ENCODE results near the gene CFAP92.

Gene CFAP92

DNA sequence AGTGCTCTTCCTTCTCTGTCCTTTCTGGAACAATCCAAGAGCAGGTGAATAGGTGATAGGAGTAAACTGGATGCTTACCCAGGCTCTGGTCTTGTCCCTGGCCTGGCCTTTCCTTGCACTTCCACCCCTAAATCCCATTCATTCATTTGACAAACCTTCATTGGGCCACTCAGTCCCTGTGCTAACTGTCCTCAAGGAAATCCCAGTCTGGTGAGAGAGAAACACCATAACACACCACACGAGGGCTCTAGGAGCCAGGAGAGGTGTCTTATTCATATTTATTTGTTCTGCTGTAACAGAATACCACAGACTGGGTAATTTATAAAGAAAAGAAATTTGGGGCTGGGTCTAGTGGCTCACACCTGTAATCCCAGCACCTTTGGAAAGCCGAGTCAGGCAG lies 30.0 kb upstream of the CFAP92 start:
- DNase-seq = no peak

DNA sequence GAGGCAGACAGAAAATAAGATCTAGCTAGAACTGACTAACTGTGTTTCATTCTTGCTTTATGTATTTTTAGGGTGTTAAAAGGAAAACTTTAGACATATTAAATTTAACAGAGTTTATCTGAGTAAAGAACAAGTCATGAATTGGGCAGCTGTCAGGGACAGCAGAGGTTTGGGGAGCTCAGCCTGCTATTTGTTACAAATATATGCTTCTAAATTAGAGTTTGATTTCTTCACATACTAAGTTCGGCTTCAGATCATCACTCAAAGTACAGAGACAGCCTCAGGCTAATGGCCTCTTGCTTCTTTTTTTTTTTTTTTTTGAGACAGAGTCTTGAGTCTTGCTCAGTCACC lies 29.1 kb upstream of the CFAP92 start:
- no peak for DNase-seq

DNA sequence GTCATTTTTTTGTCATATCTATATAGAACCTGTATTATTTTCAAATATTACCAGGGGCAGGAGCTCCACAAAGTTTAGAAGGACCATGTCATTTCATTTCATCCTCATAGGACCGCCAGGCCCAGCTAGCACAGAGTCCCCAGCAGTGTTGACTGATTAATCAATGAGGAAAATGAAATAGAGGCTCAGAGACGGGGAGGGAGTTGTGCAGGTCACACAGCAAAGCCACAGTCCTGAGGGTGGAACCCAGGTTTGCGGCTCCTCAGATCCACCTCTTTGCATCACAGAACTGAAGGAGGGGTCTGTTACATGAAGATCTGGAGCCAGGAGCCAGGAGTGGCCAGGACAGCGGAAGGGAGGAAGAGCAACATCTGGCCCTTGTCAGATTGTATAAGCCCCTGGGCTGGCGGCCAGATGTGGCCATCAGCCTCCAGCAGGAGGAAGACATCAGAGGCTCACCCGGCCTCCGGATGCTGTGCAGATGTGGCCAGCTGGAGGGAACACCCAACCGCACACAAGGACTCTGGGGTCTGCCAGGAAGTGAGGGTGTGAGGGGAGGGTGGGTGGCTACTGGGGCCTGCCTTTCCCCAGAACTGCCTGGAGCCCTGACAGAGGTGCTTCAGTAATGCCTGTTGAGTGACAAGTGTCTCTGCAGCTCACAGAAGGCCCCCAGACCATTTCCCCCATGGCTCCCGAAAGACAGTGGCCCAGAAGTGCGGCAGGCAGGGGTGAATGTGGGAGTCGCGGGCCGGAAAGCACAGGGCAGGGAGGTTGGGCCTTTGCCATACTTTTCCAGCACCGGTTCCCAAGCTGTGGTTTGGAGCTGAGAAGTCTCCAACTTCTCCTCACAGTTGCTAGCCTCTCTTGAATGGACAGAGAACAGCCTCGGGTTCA lies 28.5 kb upstream of the CFAP92 start:
- no peak for DNase-seq

DNA sequence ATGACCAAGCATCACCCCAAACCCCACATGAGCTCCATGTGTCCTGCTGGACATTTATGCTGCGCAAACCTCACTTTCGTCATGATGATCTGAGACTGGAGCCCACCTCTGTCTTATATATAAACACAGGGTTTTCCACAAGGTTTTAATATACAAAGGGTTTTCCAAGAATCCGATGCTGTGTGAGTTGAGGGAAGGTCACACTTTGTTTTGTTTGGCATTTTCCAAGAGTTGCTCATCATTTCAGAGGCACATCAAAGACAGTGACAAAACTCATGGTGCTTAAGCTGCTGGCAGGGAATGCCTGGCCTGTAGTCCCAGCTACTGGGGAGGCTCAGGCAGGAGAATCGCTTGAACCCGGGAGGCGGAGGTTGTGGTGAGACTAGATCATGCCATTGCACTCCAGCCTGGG lies 27.3 kb upstream of the CFAP92 start:
- DNase-seq = no peak

DNA sequence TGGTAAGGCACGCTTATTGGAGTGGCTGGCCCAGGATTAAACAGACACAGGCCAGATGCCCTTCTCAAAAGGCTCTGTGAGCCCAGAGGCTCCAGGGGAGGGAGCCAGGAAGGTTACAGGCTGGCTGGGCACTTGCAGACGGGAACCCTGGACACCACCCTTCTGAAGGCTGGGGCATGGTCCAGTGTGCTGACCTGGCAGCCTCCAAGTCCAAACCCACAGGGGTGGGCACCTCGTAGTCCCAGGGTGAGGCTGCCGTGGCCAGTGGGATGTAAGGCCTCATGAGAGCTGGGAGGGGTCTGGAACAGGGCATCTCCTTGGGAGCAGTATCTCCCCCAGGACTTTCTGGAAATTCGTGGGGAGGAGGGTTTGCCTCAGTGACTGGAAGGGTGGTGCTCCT lies 26.8 kb upstream of the CFAP92 start:
- DNase-seq = no peak

DNA sequence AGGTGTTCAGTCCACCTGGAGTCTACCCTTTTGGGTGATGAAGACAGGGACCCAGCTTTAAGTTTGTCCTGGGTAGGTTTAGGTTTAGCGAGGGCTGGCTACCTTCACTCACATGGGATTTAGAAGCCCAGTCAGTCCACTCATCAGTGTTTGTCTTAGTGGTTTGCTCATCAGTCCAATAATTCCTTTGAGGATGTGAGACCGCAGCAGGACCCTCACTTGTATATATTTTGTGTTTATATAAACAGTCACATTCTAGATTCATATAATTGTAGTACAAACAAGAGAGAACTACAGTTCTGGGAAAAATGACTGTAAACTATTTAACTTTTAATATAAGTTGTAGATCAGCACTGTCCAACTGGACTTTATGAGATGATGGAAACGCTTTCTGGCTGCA lies 25.4 kb upstream of the CFAP92 start:
- DNase-seq = no peak

DNA sequence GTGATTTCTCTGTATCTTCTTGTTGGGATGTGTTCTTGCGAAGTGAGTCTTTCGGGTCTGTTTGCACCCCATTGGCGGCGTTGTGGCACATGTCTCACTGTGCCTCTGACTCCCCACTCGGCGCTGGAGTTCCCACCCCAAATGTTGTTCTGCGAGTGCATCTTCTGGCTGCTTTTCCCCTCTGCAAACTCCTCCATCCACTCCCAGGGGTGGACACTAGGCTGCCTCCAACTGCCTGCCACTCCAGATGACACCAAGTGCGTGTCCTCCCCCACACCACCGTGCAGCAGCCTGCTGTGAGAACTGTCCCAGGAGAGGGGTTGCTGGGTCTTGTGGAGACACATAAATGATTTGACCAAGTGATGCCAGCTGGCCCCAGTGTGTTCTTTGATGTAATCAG lies 24.9 kb upstream of the CFAP92 start:
- no peak for DNase-seq

DNA sequence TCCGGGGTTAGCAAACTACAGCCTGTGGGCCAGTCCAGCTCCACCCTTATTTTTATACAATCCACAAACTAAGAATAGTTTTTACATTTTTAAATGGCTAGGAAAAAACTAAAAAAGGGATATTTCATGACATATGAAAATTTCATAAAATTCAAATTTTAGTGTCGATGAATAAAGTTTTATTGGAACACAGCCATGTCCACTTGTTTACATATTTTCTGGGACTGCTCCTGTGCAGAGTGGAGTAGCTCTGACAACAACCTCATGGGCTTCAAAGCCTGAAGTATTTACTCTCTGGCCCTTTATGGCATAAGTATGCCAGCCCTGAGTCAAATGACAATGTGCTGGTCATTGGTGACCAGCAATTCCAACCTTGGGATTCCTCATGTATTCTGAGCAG lies 24.4 kb upstream of the CFAP92 start:
- DNase-seq = no peak

DNA sequence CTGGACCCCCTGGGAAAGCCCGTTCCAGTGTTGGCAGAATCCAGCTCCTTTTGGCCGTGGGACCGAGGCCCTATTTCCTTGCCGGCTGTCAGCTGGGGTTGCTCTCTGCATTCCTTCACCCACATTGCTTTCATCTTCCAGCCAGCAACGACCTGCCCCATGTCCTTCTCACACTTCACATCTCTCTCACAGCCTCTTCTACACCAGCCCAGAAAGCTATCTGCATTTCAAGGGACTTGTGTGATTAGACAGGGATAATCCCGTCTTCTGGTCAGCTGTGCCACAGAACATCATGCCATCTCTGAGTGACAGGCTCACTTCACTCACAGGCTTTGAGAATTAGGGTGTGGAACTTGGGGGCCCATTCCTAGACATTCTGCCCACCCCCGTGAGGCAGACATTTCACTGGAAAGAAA lies 23.6 kb upstream of the CFAP92 start:
- no peak for DNase-seq

DNA sequence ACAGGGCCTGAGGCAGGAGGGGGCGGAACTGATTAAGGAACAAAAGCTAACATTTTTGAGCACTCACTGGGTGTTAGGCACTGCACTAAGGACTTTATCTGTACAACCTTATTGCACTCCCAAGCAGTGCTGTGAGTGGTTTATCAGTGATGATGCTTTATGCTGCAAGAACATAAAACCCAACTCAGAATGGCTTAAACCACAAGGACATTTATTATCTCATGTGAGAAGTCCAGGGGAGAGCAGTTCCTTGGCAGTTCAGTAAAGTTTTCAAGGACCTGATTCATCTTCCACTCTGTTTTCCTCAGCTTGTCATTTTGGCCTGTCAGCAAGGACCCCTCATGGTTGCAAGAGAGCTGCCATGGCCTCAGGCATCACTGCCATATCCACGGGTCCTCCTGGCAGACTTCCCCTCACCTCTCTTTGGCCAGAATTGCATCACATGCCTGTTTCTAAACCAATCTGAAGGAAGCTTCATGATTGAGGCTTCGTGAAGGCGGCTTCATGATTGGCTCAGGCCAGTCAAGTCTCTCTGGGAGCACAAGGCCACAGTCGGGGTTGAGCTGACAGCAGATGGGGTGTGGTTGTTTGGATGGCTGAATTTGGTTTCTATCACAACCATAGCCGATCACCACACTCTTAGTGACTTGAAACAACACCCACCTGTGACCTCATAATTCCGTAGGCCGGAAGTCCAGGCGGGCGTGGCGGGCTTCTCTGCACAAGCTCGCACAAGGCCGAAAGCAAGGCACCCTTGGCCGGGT lies 23.0 kb upstream of the CFAP92 start:
- no peak for DNase-seq

DNA sequence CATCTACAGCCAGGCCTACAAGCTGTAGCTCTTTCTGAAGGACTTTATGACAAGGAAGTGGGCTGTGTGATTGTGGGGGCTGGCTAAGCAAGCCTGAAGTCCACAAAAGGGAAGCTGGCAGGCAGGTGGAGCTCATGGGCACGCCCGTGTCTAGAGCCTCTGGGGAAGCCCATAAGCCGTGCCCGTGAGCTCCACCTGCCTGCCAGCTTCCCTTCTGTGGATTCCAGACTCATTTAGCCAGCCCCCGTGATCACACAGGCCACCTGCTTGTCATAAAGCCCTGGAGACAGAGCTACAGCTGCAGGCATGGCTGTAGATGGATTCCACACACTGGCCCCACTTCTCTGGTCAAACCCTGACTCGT lies 22.5 kb upstream of the CFAP92 start:
- peak; percentile 64 for DNase-seq

DNA sequence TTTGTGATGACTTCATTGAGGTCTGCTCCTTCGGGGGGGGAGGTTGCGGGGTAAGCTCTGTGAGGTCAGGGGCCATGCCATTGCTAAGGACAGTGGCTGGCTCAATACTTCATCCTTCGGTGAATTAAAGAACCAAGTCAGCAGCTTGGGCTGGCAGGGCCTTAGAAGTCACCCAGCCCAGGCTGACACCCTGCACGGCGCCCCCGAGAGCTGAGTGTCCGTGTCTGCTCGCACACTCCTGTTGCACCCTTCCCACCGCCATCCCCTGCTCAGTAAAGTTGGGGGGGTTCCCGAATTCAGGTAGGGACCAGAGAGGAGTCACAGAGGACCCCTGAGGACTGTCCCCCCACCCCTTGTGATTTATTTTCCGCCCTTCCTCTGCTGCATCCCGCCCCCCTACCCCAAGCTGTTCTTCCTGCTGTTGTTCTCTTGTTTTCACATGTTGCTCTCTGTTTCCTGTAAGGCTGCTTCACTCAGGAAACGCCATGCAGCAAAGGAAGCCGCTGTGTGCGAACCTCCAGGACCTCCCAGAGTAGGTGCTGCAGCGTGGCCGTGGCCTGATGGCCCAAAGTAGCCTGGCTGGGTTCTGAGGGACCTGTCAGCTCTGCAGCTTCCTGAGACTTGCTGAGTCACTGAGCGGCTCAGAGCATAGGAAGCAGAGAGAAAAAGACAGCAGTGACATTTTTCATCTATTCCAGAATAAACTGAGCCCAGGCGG lies 21.7 kb upstream of the CFAP92 start:
- no peak for DNase-seq

DNA sequence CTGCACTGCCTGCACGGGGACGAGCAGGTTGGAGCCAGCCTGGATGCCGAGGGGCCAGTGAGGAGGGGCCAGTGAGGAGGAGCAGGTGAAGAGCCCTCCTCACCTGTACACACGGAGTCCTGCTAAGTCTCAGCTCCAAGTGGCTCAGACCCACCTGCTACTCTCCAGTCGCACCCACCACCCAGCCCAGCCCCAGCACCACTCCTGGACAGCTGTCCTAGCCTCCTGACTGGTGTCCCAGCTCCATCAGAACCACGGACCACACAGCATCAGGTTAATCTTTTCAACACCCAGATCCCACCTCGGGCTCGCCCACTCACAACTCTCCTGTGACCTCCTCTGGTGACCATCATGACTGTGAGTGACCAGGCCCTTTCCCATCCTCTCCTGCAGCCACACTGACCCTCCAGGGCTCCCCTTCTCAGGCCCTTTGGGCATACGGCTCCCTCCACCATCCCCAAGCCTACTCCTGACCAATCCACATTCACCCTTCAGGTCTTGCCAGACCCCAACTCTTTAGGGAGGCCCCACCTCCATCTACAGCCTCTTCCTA lies 21.0 kb upstream of the CFAP92 start:
- DNase-seq = no peak

DNA sequence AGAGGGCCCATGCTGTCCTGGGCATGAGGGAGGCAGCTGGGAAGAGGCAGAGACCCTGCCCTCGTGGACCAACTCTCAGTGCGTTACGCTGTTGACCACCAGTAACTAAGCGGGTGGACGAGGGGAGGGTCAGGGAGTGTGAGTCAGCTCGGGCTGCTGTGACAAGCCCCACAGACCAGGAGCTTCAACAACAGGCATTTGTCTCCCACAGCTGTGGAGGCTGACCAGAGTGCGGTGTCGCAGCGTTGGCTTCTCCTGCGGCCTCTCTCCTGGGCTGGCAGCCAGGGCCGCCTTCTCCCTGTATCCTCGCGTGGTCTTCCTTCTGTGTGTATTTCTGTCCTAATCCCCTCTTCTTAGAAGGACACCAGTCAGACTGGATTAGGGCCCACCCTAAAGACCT lies 20.3 kb upstream of the CFAP92 start:
- no peak for DNase-seq

DNA sequence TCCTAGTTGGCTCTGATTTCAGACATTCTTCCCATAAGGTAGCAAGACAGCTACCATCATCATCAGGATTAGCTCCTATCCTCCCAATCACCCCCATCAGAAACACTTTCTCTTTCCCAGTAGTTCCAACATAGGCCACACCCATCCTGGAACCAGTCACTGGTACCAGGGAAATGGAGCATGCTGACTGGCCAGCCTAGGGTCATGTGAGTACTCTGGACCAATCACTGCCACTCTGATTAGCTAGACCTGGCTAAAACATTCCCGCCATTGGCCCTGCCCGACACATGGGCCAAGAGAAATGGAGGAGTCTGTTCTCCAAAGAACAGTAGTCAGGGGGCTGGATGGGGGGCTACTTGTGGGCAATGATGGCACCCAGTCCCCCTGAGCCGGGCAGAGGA lies 19.6 kb upstream of the CFAP92 start:
- DNase-seq = no peak

DNA sequence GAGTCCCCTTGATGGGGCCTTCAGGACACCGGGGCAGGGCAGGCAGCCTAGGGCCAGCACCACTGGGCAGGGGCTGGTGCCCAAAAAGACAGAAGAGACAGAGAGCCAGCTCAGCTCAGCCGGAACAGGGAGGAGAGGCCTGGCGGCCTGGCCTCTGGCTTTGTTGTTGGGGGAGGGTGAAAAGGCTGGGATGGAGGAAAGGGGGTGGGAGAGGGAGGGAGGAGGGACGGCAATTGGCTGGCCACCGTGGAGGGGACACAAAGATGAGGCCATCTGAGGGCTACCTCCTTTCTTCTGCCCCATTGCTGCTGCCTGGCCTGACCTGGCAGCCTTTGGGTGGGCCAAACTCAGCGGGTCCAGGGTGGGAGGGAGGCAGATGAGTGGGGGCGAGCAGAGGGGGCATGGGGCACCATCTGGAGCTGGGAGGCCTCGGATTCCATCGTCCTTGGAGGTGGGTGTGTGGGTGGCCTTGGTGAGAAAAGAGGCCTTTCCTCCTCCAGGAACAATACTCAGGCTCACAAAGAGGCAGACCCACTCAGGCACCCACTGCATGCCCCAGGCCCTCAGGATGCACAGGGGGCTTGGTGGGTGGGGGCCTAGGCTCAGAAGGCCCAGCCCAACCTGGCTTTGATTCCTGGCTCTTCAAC lies 16.6 kb upstream of the CFAP92 start:
- no peak for DNase-seq

DNA sequence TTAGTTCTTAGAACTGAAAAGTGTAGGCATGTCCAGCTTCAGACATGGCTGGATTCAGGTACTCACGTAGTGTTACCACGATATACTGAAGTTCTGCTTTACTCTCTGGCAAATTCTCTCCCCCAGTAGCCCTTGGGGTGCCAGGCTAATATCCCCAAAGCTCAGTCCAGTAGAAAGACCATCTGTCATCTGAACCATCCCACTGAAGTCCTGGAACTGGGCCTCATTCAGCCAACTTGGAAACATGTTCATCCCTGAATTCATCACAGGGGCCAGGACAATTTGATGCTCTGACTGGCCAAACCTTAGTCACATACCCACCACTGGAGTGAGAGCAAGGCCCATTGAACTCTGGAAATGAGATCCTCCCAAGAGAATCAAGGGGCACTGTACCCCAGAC lies 15.4 kb upstream of the CFAP92 start:
- no peak for DNase-seq

DNA sequence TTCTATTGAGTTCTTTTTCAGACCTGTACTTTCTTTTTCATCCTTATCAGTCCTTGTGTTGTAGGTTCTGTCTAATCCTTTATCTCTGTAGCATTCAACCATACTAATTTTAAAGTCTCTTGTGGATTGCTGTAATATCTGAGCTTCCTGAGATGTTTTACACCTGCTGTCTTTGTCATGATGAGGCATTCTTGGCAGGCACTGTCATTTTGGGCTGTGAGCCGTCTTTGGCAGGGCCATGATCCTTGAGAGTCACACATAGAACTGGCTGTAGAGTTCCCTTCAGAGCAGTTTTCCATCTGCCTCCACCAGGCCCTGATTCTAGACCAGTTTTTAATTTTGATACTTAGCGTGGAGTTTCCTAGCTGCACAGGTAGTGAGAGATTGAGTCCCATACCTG lies 13.9 kb upstream of the CFAP92 start:
- DNase-seq = no peak

DNA sequence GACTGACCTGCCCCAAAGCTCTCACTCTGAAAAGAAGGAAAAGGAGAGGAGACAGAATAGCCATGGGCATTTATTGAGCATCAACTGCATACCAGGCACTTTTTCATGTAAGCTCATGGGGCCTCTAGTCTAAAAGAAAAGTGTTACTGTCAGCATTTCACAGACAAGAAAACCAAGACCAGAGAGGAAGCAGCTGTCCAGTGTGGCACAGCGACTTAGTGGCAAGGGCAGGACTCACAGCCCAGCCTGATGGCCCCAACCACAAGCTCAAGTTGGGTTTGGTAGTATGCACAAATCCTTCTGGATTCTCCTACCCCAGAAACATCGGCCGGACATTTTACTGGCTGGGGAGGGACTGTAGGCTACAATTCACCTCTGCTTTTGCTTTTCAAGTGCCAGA lies 13.0 kb upstream of the CFAP92 start:
- no peak for DNase-seq

DNA sequence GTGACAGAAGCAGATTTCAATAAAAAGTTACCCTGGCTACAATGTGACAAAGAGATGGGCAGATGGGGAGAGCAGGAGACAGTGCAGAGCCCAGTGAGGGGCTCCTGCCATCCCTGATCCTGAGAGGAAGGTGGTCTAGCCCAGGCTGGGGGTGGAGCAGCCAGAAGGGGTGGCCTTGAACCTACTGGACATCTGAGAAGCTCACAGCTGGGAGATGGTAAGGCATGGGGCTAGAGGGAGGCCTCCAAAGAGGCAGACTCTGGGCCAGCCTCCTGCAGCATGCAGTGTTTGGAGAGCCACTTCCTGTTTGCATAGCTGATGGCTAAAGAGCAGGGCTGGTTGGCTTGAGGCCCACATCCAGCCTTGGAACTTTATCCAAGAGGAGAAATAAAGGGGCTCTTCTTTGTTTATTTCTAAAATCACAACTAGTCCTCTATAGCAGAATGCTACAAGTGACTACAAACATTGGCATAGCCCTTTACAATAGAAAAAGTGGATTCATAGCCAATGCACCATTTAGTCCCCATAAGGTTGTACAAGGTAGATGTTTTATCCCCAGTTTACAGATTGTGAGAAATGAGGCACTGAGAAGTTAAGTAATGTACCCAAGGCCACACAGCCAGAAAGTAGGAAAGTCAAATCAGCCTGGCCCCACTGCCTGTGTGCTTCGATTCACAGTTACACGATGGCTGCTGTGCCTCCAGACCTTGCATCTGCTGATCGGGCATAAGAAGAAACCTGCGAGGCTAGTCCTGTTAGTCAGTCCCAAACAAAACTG lies 11.8 kb upstream of the CFAP92 start:
- DNase-seq = peak; percentile 78

DNA sequence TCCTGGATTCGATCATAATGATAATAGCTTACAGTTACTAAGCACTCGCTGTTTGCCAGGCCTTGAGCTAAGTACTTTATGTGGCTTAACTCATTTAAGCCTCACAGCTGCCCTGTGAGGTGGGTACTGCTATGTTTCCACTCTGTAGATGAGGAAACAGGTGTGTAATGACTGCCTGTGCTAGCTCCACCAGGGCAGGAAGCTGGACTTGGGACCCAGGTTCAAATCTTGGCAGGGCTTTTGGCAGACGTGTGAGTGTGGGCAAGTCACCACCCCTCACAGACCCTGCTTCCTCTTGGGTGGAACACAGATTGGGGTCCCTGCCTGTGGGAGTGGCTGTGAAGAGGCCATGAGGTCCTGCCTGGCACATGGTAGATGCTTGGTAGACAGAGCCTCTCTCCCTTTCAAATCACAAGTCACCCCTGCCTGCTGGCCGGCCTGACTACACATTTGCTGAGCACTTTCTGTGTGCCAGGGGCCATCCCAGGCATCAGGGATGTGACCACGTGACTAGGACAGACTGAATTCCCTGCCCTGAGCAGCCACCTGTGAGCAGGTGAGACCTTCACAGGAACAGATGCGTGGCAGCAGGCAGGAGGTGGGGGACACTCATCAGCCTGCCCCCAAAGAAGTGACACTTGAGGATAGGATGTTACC lies 10.9 kb upstream of the CFAP92 start:
- peak; percentile 35 for DNase-seq

Measured in NCI-H510A (cell line).